ENCODE data around the gene KBTBD12. TPM values are rescaled to one million over a fixed set of nuclear protein-coding genes. Genes with fewer than 3 reads are reported as not detected.

The KBTBD12 gene
- total RNA-seq, 4 donors from 2014 or later: 3.3 to 17.5 (median 4.3) TPM

DNA sequence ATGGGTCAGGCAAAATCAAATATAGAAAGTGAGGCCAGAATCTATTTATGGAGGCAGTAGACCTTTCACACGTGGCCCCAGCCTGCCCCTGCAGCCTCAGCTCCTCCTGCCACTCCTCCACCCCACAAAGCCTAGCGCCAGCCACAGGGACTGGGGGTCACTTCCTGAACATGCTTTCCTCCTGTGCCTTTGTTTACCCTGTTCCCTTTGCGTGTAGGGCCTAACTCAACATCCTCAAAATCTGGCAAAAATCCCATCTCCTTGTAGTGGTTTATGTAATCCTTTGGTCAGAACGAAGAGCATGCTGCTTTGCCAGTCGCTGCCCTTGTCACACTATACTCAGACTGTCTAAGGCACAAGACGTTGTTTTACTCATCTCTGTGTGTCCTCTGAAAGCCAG, 39.6 kb downstream of the KBTBD12 start:
- Histone ChIP-seq H3K4me3 (no peak overlapping the region), H3K36me3 (no peaks in the 10 kb centered on the region), H3K27me3 (no peaks in the 10 kb centered on the region), H3K27ac (no peak overlapping the region), H3K9me3 (no peaks in the 10 kb centered on the region), H3K4me1 (no peaks in the 10 kb centered on the region)
- WGBS, 2 donors (ENCODE audit: low coverage in 1 of 2): 40 to 66% methylated on average over 1 to 6 of the region's 6 CpGs
- TF ChIP-seq, protein P1, sequence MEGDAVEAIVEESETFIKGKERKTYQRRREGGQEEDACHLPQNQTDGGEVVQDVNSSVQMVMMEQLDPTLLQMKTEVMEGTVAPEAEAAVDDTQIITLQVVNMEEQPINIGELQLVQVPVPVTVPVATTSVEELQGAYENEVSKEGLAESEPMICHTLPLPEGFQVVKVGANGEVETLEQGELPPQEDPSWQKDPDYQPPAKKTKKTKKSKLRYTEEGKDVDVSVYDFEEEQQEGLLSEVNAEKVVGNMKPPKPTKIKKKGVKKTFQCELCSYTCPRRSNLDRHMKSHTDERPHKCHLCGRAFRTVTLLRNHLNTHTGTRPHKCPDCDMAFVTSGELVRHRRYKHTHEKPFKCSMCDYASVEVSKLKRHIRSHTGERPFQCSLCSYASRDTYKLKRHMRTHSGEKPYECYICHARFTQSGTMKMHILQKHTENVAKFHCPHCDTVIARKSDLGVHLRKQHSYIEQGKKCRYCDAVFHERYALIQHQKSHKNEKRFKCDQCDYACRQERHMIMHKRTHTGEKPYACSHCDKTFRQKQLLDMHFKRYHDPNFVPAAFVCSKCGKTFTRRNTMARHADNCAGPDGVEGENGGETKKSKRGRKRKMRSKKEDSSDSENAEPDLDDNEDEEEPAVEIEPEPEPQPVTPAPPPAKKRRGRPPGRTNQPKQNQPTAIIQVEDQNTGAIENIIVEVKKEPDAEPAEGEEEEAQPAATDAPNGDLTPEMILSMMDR (IDR thresholded peaks at IDR 0.05): no peak
- TF ChIP-seq POLR2A (IDR thresholded peaks at IDR 0.05) (no peak), EP300 (IDR thresholded peaks at IDR 0.05; ENCODE audit: low read depth) (no peak), POLR2AphosphoS5 (IDR thresholded peaks at IDR 0.05) (no peak)
- intact Hi-C loops (cut with DNase I; ENCODE audit: low total_unique reads): no loop called here
- in situ Hi-C loops (cut with MboI; ENCODE audit: low pct_ligation_motif_present in 1 of 4, low pct_unique_long_range_greater_than_20kb in 1 of 4, low sequenced_read_pairs in 3 of 4): loop anchor here in 2 of 4 donors (25.0 kb wide), 1 partner anchor 292 kb away; the partner anchor contains the start of gene ABTB1 (in 2 of the 2)
- DNase-seq: no peak

DNA sequence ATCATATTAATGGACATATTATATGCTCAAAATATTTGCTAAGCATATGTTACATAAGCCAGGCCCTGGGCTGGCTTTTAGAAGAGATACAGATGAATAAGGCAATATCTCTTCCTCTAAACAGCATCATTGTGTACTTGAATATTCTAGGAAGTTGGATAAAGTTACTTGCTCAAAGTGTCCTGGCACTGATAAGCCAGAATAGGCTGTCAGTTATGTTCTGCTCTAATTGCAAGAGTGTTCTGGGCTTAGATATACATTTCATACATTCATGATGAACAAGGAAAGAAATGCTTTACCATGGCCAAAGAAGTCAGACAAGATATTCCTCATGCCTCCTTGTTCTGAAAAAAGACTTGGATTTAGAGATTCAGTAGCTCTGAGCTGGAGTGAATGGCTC, 40.7 kb downstream of the KBTBD12 start:
- intact Hi-C loops (cut with DNase I; ENCODE audit: low total_unique reads): no loop called here
- no peaks in the 10 kb centered on the region for H3K27me3 ChIP-seq
- TF ChIP-seq EP300 (IDR thresholded peaks at IDR 0.05; ENCODE audit: low read depth) (no peak), POLR2A (IDR thresholded peaks at IDR 0.05) (no peak), POLR2AphosphoS5 (IDR thresholded peaks at IDR 0.05) (no peak)
- TF ChIP-seq, protein P1 (IDR thresholded peaks at IDR 0.05): no peak
- H3K4me1 ChIP-seq: no peaks in the 10 kb centered on the region
- H3K9me3 ChIP-seq: no peaks in the 10 kb centered on the region
- no peak overlapping the region for H3K4me3 ChIP-seq
- no peaks in the 10 kb centered on the region for H3K36me3 ChIP-seq
- in situ Hi-C loops (cut with MboI; ENCODE audit: low pct_ligation_motif_present in 1 of 4, low pct_unique_long_range_greater_than_20kb in 1 of 4, low sequenced_read_pairs in 3 of 4): loop anchor here in 2 of 4 donors (25.0 kb wide), 1 partner anchor 293 kb away; the partner anchor contains the start of gene ABTB1 (in 2 of the 2)
- DNase-seq: no peak
- H3K27ac ChIP-seq: no peak overlapping the region

DNA sequence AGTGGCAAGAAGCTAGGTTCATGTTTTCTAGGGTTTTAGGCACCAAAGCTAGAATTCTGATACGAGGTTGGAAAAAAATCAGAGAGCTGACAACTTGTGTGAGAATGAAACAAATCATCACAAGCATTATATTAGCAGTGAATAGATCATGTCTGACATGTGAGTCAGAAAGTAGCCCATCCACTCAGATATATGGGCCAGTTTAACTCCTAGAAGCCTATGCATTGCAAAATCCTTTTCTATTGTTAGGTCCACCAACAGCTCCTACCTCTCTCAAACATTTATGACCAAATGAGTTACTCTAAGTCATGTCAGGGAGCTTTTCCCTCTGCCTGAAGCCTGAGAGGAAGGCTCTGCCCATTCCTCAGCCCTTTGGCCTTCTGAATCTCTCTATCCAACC, 44.0 kb downstream of the KBTBD12 start:
- Histone ChIP-seq H3K4me1 (peaks cover 0 to 4% (median 0%) of the 10 kb centered on the region in 4 donors), H3K9me3 (no peaks in the 10 kb centered on the region), H3K27ac (no peak overlapping the region), H3K27me3 (no peaks in the 10 kb centered on the region), H3K36me3 (no peaks in the 10 kb centered on the region), H3K4me3 (no peak overlapping the region)
- no peak for DNase-seq
- 81% methylated on average over 1 of the region's 1 CpG; no CpG with 5 or more reads in 1 of the 2 donors for WGBS, 2 donors (ENCODE audit: low coverage in 1 of 2)
- TF ChIP-seq EP300 (IDR thresholded peaks at IDR 0.05; ENCODE audit: low read depth): no peak
- no peak for TF ChIP-seq POLR2A (IDR thresholded peaks at IDR 0.05)
- TF ChIP-seq, protein P1 (IDR thresholded peaks at IDR 0.05): no peak
- TF ChIP-seq POLR2AphosphoS5 (IDR thresholded peaks at IDR 0.05): no peak
- in situ Hi-C loops (cut with MboI; ENCODE audit: low pct_ligation_motif_present in 1 of 4, low pct_unique_long_range_greater_than_20kb in 1 of 4, low sequenced_read_pairs in 3 of 4) (loop anchor here in 2 of 4 donors (25.0 kb wide), 1 partner anchor 297 kb away; the partner anchor contains the start of gene ABTB1 (in 2 of the 2)), intact Hi-C loops (cut with DNase I; ENCODE audit: low total_unique reads) (no loop called here)

DNA sequence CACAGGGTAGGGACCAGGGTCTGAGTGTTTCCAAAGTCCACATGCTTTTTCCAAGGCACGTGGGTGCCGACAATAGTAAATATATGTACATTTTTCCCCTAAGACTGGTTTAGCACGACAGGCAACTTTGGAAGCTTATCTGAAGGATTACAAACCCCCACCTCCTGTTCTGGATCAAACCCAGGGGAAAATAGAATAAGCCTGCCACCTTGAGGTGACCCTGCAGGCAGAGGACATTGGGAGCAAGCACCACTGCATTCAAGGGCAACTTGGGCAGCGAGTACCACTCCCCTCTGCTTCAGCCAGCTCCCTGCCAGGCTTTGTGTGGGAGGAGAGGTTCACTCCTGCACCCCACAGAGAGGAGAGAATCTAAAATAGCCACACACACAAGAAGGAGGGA, 44.8 kb downstream of the KBTBD12 start:
- intact Hi-C loops (cut with DNase I; ENCODE audit: low total_unique reads): no loop called here
- no peaks in the 10 kb centered on the region for H3K27me3 ChIP-seq
- WGBS, 2 donors (ENCODE audit: low coverage in 1 of 2): 42 to 44% methylated on average over 2 to 4 of the region's 4 CpGs
- peaks cover 0 to 4% (median 0%) of the 10 kb centered on the region in 4 donors for H3K4me1 ChIP-seq
- H3K4me3 ChIP-seq: no peak overlapping the region
- no peaks in the 10 kb centered on the region for H3K36me3 ChIP-seq
- peak; percentile 11 for DNase-seq
- H3K27ac ChIP-seq: no peak overlapping the region
- in situ Hi-C loops (cut with MboI; ENCODE audit: low pct_ligation_motif_present in 1 of 4, low pct_unique_long_range_greater_than_20kb in 1 of 4, low sequenced_read_pairs in 3 of 4): loop anchor here in 3 of 4 donors (10.0 to 25.0 kb wide), 2 partner anchors 298 to 305 kb away; partner anchors contain the start of gene ABTB1 (in 2 of the 3)
- H3K9me3 ChIP-seq: no peaks in the 10 kb centered on the region
- TF ChIP-seq, protein P1 (IDR thresholded peaks at IDR 0.05): peak in 4 of 5 experiments; percentile 16 to 35 (median 25)
- TF ChIP-seq EP300 (IDR thresholded peaks at IDR 0.05; ENCODE audit: low read depth): no peak

Measured in transverse colon (tissue), 4 donors.